ENCODE results near the gene MAG.

- TF ChIP-seq CTCF (conservative IDR thresholded peaks at IDR 0.05 in 1 of 2, IDR thresholded peaks at IDR 0.05 in 1 of 2; ENCODE audit: low read depth in 1 of 2, low read length in 2 of 2) (no peak), EZH2 (IDR thresholded peaks at IDR 0.05; ENCODE audit: low read length, missing control alignments) (no peak)
Observed at GRCh38 chr19:35279374-35279773, 12.6 kb upstream of the MAG start.

Measured in fibroblast of lung (primary cell).